Measurements from ENCODE around the gene CAMK1D.

Gene CAMK1D

GRCh38 chr10:12602521-12602920 lies 253.2 kb downstream of the CAMK1D start:
- no peak for DNase-seq

DNA sequence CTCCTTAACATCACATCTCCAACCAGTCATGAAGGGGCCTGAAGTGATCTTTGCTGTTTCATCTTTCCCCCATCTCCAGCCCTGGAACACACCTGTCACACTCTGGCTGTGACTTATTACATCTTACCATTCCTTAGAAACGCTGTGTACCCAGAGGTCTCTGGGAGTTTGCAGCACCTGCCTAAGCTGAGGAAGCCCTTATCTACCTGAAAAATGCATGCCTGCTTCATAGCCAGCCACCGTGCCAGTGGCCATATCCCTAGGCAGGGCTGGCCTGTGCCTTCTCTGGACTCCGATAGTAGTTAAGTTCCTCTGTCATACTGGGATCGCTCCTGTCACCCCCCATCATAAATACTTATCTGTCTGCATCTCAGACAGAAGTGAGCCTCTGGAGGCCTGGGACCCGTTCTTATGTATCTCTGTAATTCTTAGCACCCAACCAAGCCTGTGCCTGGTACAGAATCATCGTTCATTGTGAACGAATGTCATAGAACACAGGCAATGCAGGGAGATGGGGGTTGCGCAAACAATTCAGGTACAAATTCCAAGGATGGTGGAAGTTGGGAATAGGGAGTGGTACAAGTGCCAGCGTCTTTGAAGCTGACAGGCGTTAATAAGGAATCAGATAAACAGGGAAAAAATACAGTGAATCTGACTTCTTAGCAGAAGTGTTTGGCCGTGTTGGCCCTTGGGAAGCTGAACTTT lies 254.6 kb downstream of the CAMK1D start:
- no peak for DNase-seq

DNA sequence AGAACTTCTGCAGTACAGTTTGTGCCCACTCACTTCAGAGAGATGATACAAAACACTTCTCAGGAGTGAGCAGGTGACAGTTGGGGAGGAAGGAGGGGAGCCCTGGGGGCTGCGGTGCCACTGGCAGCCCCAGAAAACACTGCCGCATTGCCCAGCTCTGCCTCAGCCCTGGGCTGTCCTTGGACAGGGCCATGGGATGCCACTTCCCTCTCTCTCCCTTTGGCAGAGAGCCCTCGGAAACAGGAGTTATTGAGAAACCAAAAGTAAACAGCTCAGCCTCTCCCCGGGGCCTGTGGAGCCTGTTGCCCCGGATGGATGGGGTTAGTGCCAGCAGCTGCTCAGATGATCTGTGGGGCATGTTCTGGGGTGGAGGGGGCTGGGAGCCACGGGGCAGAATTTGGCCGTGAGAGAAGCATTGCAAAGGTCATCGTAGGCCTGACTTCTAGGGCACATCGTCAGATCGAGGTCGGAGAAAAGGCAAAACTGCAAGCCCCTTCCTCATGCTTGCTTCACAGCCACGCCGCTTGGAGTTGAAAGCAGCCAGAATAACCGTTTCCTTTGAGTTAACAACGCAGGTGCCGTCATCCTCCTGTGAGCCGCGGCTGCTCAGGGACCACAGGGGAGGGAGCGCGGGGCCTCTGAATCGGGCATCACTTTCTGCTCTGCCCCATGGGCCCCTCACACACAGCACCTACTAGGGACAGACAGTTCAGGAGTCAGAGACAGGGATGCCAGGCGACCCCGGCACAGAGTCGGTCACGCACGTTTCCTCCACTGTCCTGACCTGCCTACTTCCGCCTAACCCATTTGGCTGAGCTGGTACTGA lies 256.4 kb downstream of the CAMK1D start:
- no peak for DNase-seq

GRCh38 chr10:12606461-12606860 lies 257.1 kb downstream of the CAMK1D start:
- DNase-seq: no peak

- no peak for DNase-seq
Measured at GRCh38 chr10:12608761-12609160, 259.4 kb downstream of the CAMK1D start.

GRCh38 chr10:12609435-12609834 lies 260.1 kb downstream of the CAMK1D start:
- no peak for DNase-seq

GRCh38 chr10:12613136-12613535 lies 263.8 kb downstream of the CAMK1D start:
- DNase-seq: no peak

DNA sequence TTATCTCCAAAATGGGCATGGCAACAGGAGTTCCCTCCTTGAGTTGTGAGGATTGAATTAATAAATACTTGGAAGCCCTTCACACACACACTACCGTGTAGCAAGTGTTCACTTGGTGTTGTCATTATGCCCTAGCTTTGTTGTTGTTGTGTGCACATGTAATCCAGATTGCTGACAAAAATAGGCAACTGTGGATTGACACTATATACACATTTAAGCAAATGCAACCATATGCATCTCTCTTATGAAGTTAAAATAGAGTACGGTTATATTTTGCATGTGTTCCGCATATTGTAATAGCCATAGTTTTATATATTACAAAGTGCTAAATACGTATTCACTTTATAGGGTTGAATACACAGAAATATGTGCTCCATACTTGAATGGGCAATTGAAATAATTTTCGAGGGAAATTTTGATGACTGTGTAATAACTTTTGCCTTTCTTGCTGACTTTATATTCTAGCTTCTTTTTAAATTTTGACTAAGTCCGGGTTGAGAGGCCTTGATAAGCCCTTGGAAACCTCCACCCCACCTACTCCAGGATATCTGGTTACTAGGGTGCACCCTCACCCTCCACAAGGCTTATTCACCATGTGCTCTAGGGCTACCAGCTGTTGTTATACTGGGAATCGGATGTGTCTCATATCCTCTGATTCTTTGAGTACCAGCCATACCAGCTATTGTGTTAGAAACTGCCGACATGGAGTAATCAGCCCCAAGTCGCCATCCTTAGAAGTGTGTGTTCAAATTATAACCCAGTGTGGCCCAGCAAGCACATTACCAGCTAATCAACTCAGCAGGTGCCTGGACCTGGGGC lies 265.0 kb downstream of the CAMK1D start:
- DNase-seq: no peak

GRCh38 chr10:12615296-12616220 lies 266.2 kb downstream of the CAMK1D start:
- DNase-seq: no peak

GRCh38 chr10:12617191-12618175 lies 268.1 kb downstream of the CAMK1D start:
- no peak for DNase-seq

GRCh38 chr10:12622016-12622415 lies 272.7 kb downstream of the CAMK1D start:
- no peak for DNase-seq

GRCh38 chr10:12622691-12623090 lies 273.3 kb downstream of the CAMK1D start:
- DNase-seq: no peak

- DNase-seq: no peak
Measured at GRCh38 chr10:12625393-12626023, 276.2 kb downstream of the CAMK1D start.

DNA sequence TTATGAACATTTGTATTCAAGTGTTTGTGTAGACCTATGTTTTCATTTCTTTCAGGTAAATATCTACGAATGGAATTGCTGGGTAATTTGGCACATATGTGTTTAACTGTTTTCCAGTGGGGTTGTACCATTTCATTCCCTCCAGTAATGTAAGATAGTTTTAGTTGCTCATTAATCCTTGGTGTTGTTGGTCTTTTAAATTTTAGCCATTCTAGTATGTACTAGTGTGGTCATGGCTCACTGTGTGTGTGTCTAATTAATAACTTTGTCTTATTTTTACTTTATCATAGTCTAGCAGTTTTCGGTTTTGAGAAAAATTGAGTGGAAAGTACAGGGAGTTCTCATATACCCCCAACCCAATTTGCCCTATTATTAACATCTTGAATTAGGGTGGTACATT lies 278.8 kb downstream of the CAMK1D start:
- DNase-seq: no peak

DNA sequence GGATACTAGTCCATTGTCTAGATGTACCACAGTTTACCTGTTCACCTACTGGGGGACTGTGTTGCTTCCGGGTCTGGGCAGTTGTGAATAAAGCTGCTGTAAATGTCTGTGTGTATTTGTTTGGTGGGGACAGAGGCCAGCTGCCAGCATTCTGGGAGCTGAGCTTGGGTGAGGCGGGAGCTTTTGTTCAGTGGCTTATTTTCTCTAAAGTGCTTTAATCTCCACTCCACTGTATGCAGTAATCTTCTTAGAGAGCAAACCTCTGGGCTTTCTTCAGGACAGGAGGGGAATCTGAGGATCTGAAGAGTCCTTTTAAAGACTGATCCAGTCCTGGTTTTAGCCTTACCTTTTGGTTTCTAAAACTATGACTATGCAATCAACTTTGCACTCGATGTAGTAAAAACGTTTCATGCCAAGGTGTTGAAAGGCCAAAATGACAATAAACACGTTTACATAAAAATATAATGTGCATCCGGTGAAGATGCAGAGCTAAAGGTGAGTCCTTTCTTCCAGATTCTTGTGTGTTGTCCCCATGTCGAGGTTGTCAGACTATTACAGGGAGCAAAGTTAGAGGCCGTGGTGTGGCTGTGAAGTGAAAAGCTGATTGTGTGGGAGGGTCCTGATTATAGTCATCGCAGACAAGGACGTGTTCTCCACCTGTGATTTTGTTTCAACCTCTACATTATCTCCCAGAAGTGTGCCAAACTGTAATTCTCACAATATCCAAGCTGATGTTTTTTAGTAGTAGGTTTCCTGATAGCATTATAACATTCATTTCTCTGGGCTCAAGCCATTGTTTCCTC lies 279.8 kb downstream of the CAMK1D start:
- DNase-seq: no peak

GRCh38 chr10:12629767-12630165 lies 280.4 kb downstream of the CAMK1D start:
- DNase-seq: no peak

- no peak for DNase-seq
Measured at GRCh38 chr10:12631216-12631615, 281.9 kb downstream of the CAMK1D start.

GRCh38 chr10:12631787-12632562 lies 282.6 kb downstream of the CAMK1D start:
- no peak for DNase-seq
